Testis (tissue), 3 donors: ENCODE data around the gene TMEM106C. TPM values are rescaled to one million over a fixed set of nuclear protein-coding genes. Genes with fewer than 3 reads are reported as not detected.

Source experiments
- DNase-seq: peaks from one replicate; pipeline ENCODE4 v3.0.0-alpha.2; 2019
- H3K27ac ChIP-seq, 2 donors: fragments of 200-600 bp; sonication (generic); one replicate each; pipeline ENCODE4 v1.5.1; 2019
- H3K27me3 ChIP-seq: fragments of 200-600 bp; sonication (generic); one replicate; pipeline ENCODE4 v1.5.1; 2019
- H3K36me3 ChIP-seq: fragments of 200-600 bp; sonication (generic); one replicate; pipeline ENCODE4 v1.5.1; 2017; ENCODE audit warnings: low read depth; ENCODE audit errors: missing control alignments
- H3K4me1 ChIP-seq: fragments of 200-600 bp; sonication (generic); one replicate; pipeline ENCODE4 v1.5.1; 2019
- H3K4me3 ChIP-seq, 2 donors: fragments of 200-600 bp; sonication (generic); one replicate each; pipeline ENCODE4 v1.5.1; 2017 to 2019
- H3K9me3 ChIP-seq: fragments of 200-600 bp; sonication (generic); one replicate; pipeline ENCODE4 v1.5.1; 2017
- CTCF ChIP-seq, 3 experiments: fragments of 450-650 bp in 2 of 3; fragments of 200-600 bp in 1 of 3; sonication (generic) in 1 of 3; IDR thresholded peaks; one replicate each; pipeline ENCODE4 v1.5.1; 2016 to 2019; ENCODE audit warnings: antibody characterized with exemption in 3 of 3, mild to moderate bottlenecking in 2 of 3, moderate library complexity in 1 of 3
- POLR2A ChIP-seq: fragments of 450-650 bp; IDR thresholded peaks from one replicate; pipeline ENCODE4 v1.6.1; 2017; ENCODE audit warnings: antibody characterized with exemption, mild to moderate bottlenecking, moderate library complexity
- WGBS, 2 donors: methylation state at CpG; one replicate each; pipeline ENCODE4 v1.1.5; 2018; 5-methylcytosine and 5-hydroxymethylcytosine counted together
- intact Hi-C: fragments of 100-400 bp; cut with DNase I; formaldehyde crosslinking; loops from one replicate; pipeline ENCODE4 v1.15.1; 2023; ENCODE audit warnings: low total_unique reads
- polyA plus RNA-seq: library from polyadenylated mRNA; stranded (reverse); fragments of 350-450 nt; fragmentation: Illumina TruSeq; extraction: RNeasy Lipid Tissue Mini Kit (QIAGEN cat#74804); gene quantifications from one replicate; pipeline ENCODE4 v1.2.3, GENCODE V29; 2014; ENCODE audit warnings: low read depth, low replicate concordance; ENCODE audit not compliant: insufficient read depth
- total RNA-seq, 2 donors: library from RNA; depleted of rRNA; stranded (reverse); fragments of >200 nt; gene quantifications; one replicate each; pipeline ENCODE4 v1.2.3, GENCODE V29; 2016

Gene TMEM106C
- total and polyA plus RNA-seq, 3 donors from 2014 or later: 63.5 to 132 (median 91.1) TPM

DNA sequence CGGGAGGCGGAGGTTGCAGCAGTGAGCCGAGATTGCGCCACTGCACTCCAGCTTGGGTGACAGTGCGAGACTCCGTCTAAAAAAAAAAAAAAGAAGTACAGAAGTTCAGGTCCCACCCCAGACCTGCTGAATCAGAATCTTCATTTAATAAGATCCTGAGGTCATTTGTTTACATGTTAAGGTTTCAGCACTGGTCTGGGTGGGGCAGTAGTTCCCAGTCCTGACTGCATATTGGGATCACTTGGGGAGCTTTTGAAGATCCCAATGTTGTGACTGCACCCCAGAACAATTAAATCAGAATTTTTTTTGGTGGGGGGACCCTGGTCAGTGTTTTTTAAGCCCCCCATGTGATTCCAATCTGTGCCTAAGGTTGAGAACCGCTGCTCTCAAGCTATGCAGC lies 52.6 kb downstream of the TMEM106C start:
- no peaks in the 10 kb centered on the region for H3K27me3 ChIP-seq
- no peak for TF ChIP-seq POLR2A
- TF ChIP-seq CTCF (IDR thresholded peaks at IDR 0.05): no peak

GRCh38 chr12:48016373-48017020 lies 53.1 kb downstream of the TMEM106C start:
- DNase-seq: no peak
- WGBS, 2 donors: 78 to 85% methylated on average over 8 of the region's 8 CpGs
- no peaks in the 10 kb centered on the region for H3K4me1 ChIP-seq

More for the DNA sequence above, 52.6 kb downstream of the TMEM106C start:
- intact Hi-C loops: no loop called here
- no peak overlapping the region for H3K27ac ChIP-seq
- no peaks in the 10 kb centered on the region for H3K4me1 ChIP-seq
- no peaks in the 10 kb centered on the region for H3K9me3 ChIP-seq
- WGBS, 2 donors: 90 to 92% methylated on average over 7 of the region's 7 CpGs
- H3K4me3 ChIP-seq: no peak overlapping the region
- no peak for DNase-seq
- H3K36me3 ChIP-seq: no peaks in the 10 kb centered on the region

GRCh38 chr12:48017496-48017895 lies 54.1 kb downstream of the TMEM106C start:
- Histone ChIP-seq H3K4me1 (no peaks in the 10 kb centered on the region), H3K9me3 (no peaks in the 10 kb centered on the region), H3K27me3 (no peaks in the 10 kb centered on the region), H3K27ac (no peak overlapping the region), H3K4me3 (no peak overlapping the region), H3K36me3 (no peaks in the 10 kb centered on the region)
- TF ChIP-seq CTCF (IDR thresholded peaks at IDR 0.05): no peak
- no peak for TF ChIP-seq POLR2A
- WGBS, 2 donors: 65 to 66% methylated on average over 5 of the region's 5 CpGs
- intact Hi-C loops: no loop called here
- DNase-seq: no peak

More at GRCh38 chr12:48016373-48017020, 53.1 kb downstream of the TMEM106C start:
- Histone ChIP-seq H3K36me3 (no peaks in the 10 kb centered on the region), H3K27ac (no peak overlapping the region), H3K9me3 (no peaks in the 10 kb centered on the region), H3K4me3 (no peak overlapping the region), H3K27me3 (no peaks in the 10 kb centered on the region)
- intact Hi-C loops: no loop called here
- TF ChIP-seq POLR2A (no peak), CTCF (IDR thresholded peaks at IDR 0.05) (no peak)

- DNase-seq: no peak
- intact Hi-C loops: no loop called here
- WGBS, 2 donors: 67 to 85% methylated on average over 4 of the region's 4 CpGs
- TF ChIP-seq CTCF (IDR thresholded peaks at IDR 0.05): no peak
- no peak for TF ChIP-seq POLR2A
- Histone ChIP-seq H3K4me1 (peaks cover 2% of the 10 kb centered on the region), H3K27ac (no peak overlapping the region), H3K9me3 (no peaks in the 10 kb centered on the region), H3K36me3 (no peaks in the 10 kb centered on the region), H3K4me3 (no peak overlapping the region), H3K27me3 (no peaks in the 10 kb centered on the region)
These were observed 54.7 kb downstream of the TMEM106C start for GRCh38 chr12:48017921-48018617.

Other genes starting within 250 kb of the TMEM106C start
- gene ENDOU, start 238.1 kb upstream of the TMEM106C start, total RNA-seq: under 1 TPM; 0.16 to 0.43 TPM
- gene ENDOU, start 238.1 kb upstream of the TMEM106C start, polyA plus RNA-seq: 0.21 TPM
- gene RAPGEF3, start 204.7 kb upstream of the TMEM106C start, total RNA-seq: 10 to 100 TPM; 24.6 to 30.2 TPM
- 13.9 TPM for gene RAPGEF3, start 204.7 kb upstream of the TMEM106C start, polyA plus RNA-seq
- 10 to 100 TPM; 25.5 to 32.0 TPM for gene SLC48A1, start 190.4 kb upstream of the TMEM106C start, total RNA-seq
- gene SLC48A1, start 190.4 kb upstream of the TMEM106C start, polyA plus RNA-seq: 21.0 TPM
- gene HDAC7, start 143.7 kb upstream of the TMEM106C start, total RNA-seq: 10 to 100 TPM; 39.9 to 70.0 TPM
- 28.2 TPM for gene HDAC7, start 143.7 kb upstream of the TMEM106C start, polyA plus RNA-seq
- gene VDR, start 58.6 kb upstream of the TMEM106C start, total RNA-seq: 1 to 10 TPM; 1.4 to 2.9 TPM
- gene VDR, start 58.6 kb upstream of the TMEM106C start, polyA plus RNA-seq: 3.7 TPM
- gene COL2A1, start 40.9 kb downstream of the TMEM106C start, total RNA-seq: 1 to 10 TPM; 1.8 to 8.0 TPM
- 2.8 TPM for gene COL2A1, start 40.9 kb downstream of the TMEM106C start, polyA plus RNA-seq
- 100 to 1,000 TPM in 1 of 2 donors, 10 to 100 TPM in 1; 84.2 to 105 TPM for gene SENP1, start 142.5 kb downstream of the TMEM106C start, total RNA-seq
- 148 TPM for gene SENP1, start 142.5 kb downstream of the TMEM106C start, polyA plus RNA-seq
- 100 to 1,000 TPM in 1 of 2 donors, 10 to 100 TPM in 1; 99.6 to 104 TPM for gene PFKM, start 155.8 kb downstream of the TMEM106C start, total RNA-seq
- gene PFKM, start 155.8 kb downstream of the TMEM106C start, polyA plus RNA-seq: 190 TPM
- 10 to 100 TPM; 34.7 to 55.4 TPM for gene ASB8, start 193.9 kb downstream of the TMEM106C start, total RNA-seq
- 46.8 TPM for gene ASB8, start 193.9 kb downstream of the TMEM106C start, polyA plus RNA-seq
- gene CCDC184, start 220.0 kb downstream of the TMEM106C start, total RNA-seq: 1 to 10 TPM; 6.9 to 8.0 TPM
- 7.8 TPM for gene CCDC184, start 220.0 kb downstream of the TMEM106C start, polyA plus RNA-seq
- not detected for gene OR10AD1, start 239.7 kb downstream of the TMEM106C start, total RNA-seq
- 0.66 TPM for gene OR10AD1, start 239.7 kb downstream of the TMEM106C start, polyA plus RNA-seq